ENCODE results near the gene SLC25A43.
A peak's percentile ranks its signal among the peaks of the same experiment; 100 is the strongest.
"Not testable (repeated sequence)": the region's sequence is repeated elsewhere in the genome, so short reads cannot be mapped to it uniquely, and the experiment has no call there.

SLC25A43 gene

GRCh38 chrX:119466970-119467369, 67.8 kb downstream of the SLC25A43 start:
- no peak for FAIRE-seq
- no peak for DNase-seq (ENCODE audit: insufficient read length, low spot score)

GRCh38 chrX:119467433-119467832, 68.3 kb downstream of the SLC25A43 start:
- no peak for FAIRE-seq
- no peak for DNase-seq (ENCODE audit: insufficient read length, low spot score)

GRCh38 chrX:119467842-119468550, 68.9 kb downstream of the SLC25A43 start, which contains the start of gene SLC25A5:
SLC25A5 (plus strand) TSS chrX:119468444; CDS start chrX:119468516, 72 bp downstream.
- FAIRE-seq: no peak

GRCh38 chrX:119468551-119469312, 69.6 kb downstream of the SLC25A43 start:
- peak; percentile 32 for DNase-seq (ENCODE audit: insufficient read length, low spot score)

More at GRCh38 chrX:119467842-119468550, 68.9 kb downstream of the SLC25A43 start, which contains the start of gene SLC25A5:
- peak; percentile 62 for DNase-seq (ENCODE audit: insufficient read length, low spot score)

GRCh38 chrX:119469313-119469635, 70.1 kb downstream of the SLC25A43 start:
- DNase-seq (ENCODE audit: insufficient read length, low spot score) (no peak), FAIRE-seq (no peak)

More at GRCh38 chrX:119468551-119469312, 69.6 kb downstream of the SLC25A43 start:
- peak; percentile 21 for FAIRE-seq

- DNase-seq (ENCODE audit: insufficient read length, low spot score) (no peak), FAIRE-seq (no peak)
Observed at GRCh38 chrX:119474615-119475388, 75.7 kb downstream of the SLC25A43 start.

- FAIRE-seq (no peak), DNase-seq (ENCODE audit: insufficient read length, low spot score) (no peak)
Observed at GRCh38 chrX:119475389-119476101, 76.4 kb downstream of the SLC25A43 start.

- FAIRE-seq: no peak
- DNase-seq (ENCODE audit: insufficient read length, low spot score): no peak
Observed at GRCh38 chrX:119477812-119478232, 78.7 kb downstream of the SLC25A43 start.

GRCh38 chrX:119478504-119478903, 79.4 kb downstream of the SLC25A43 start:
- FAIRE-seq (no peak), DNase-seq (ENCODE audit: insufficient read length, low spot score) (no peak)

GRCh38 chrX:119479845-119480244, 80.7 kb downstream of the SLC25A43 start:
- DNase-seq (ENCODE audit: insufficient read length, low spot score) (no peak), FAIRE-seq (no peak)

GRCh38 chrX:119481323-119481801, 82.2 kb downstream of the SLC25A43 start:
- DNase-seq (ENCODE audit: insufficient read length, low spot score): no peak
- no peak for FAIRE-seq

GRCh38 chrX:119482041-119482440, 82.9 kb downstream of the SLC25A43 start:
- FAIRE-seq (no peak), DNase-seq (ENCODE audit: insufficient read length, low spot score) (no peak)

- FAIRE-seq: peak; percentile 79
- peak; percentile 49 for DNase-seq (ENCODE audit: insufficient read length, low spot score)
Observed at GRCh38 chrX:119482481-119483480, 83.6 kb downstream of the SLC25A43 start.

GRCh38 chrX:119486745-119487144, 87.6 kb downstream of the SLC25A43 start:
- FAIRE-seq (no peak), DNase-seq (ENCODE audit: insufficient read length, low spot score) (no peak)

GRCh38 chrX:119487766-119488165, 88.6 kb downstream of the SLC25A43 start:
- not testable (repeated sequence) for DNase-seq (ENCODE audit: insufficient read length, low spot score); FAIRE-seq

GRCh38 chrX:119488749-119489148, 89.6 kb downstream of the SLC25A43 start:
- FAIRE-seq (no peak), DNase-seq (ENCODE audit: insufficient read length, low spot score) (no peak)

GRCh38 chrX:119489212-119490074, 90.3 kb downstream of the SLC25A43 start:
- FAIRE-seq (no peak), DNase-seq (ENCODE audit: insufficient read length, low spot score) (no peak)

GRCh38 chrX:119492463-119492862, 93.3 kb downstream of the SLC25A43 start:
- DNase-seq (ENCODE audit: insufficient read length, low spot score): no peak
- FAIRE-seq: no peak
